GM10248 (cell line): ENCODE results near the gene CLN5.

ENCODE experiments used
- CTCF ChIA-PET: fragments of 300-600 bp; sonication (Branson Sonifier 250); formaldehyde crosslinking; extraction: SDS; loops from one replicate; lab custom pipeline; 2021; ENCODE audit warnings: antibody characterized with exemption; lab: Yijun Ruan, JAX
- POLR2A ChIA-PET: fragments of 350-650 bp; sonication (Branson Sonifier 250); formaldehyde crosslinking; extraction: SDS; loops from one replicate; lab custom pipeline; 2020; ENCODE audit warnings: antibody characterized with exemption; lab: Yijun Ruan, JAX
- DNase-seq: peaks from one replicate; pipeline ENCODE4 v3.0.0; 2012; ENCODE audit errors: extremely low spot score
- TF ChIP-seq, protein P1 (sequence below): IDR thresholded peaks from 2 replicates; pipeline ENCODE4 v1.5.1; 2012; ENCODE audit warnings: mild to moderate bottlenecking, low read depth; ENCODE audit errors: extremely low read depth, missing control alignments, control extremely low read depth

Gene CLN5

DNA sequence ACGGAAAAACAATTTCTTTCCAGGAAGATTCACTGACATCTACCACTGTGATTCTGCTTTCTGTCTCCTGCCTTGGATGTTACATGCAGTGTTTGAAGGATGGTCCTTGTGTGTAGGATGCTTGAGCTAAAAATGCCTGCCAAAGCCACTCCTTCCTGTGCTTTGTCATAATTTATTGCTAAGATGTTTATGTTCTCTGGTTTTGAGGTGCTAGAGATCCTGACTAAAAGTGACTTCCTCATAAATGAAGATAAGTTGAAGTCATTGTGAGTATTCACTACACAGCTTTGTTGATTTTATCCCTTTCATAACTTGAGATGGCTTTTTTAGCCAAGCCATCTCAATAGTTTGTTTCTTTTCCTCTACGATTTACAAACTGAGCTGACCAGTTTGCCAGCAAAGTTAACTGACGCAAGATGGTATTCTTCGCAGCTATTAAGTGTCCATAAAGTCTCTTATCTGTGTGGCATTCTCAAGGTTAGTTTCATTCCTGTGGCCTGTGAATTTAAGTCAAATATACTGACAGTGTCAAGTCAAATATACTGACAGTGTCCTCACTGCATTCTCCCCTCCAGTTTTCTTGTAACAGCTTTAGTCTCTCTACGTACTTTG lies 50.8 kb downstream of the CLN5 start:
- CTCF ChIA-PET = interaction anchor here (0.9 to 3.6 kb wide), 8 partner anchors 10 to 436 kb away, joined by 3 to 15 read pairs (median 4); no protein-coding TSS in a partner anchor
- DNase-seq = no peak
- POLR2A ChIA-PET = interaction anchor here (0.6 kb wide), 1 partner anchor 10 kb away, joined by 4 read pairs; no protein-coding TSS in a partner anchor
- TF ChIP-seq, protein P1, sequence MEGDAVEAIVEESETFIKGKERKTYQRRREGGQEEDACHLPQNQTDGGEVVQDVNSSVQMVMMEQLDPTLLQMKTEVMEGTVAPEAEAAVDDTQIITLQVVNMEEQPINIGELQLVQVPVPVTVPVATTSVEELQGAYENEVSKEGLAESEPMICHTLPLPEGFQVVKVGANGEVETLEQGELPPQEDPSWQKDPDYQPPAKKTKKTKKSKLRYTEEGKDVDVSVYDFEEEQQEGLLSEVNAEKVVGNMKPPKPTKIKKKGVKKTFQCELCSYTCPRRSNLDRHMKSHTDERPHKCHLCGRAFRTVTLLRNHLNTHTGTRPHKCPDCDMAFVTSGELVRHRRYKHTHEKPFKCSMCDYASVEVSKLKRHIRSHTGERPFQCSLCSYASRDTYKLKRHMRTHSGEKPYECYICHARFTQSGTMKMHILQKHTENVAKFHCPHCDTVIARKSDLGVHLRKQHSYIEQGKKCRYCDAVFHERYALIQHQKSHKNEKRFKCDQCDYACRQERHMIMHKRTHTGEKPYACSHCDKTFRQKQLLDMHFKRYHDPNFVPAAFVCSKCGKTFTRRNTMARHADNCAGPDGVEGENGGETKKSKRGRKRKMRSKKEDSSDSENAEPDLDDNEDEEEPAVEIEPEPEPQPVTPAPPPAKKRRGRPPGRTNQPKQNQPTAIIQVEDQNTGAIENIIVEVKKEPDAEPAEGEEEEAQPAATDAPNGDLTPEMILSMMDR = no peak

DNA sequence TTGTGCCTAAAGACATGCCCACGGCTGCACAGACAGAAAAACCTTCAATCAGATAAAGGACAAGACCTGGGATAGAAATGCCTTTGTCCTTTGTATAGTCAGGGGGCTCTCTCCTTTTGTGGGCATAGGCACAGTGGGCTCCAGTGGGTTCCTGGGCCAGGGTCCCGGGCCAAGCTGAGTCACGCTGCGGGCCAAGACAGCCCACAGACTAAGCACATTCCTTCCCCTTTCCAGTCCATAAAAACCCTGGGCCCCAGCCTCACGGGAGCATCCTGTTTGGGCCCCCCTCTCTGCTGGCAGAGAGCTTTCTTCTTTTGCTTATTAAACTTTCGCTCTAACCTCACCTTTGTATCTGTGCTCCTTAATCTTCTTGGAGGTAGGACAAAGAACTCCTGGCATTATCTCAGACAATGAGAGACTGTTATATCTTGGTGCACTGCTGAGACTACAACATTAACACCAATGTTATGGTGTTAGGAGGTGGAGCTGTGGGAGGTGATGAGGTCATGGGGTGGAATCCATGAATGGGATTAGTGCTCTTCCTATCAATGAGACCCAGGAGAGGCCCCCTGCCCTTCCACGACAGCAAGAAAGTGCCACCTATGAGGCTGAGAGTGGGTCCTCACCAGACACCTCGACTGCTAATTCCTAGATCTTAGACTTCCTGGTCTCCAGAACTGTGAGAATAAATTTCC lies 55.9 kb downstream of the CLN5 start:
- ChIA-PET CTCF (interaction anchor here (0.9 kb wide), 2 partner anchors 10 to 84 kb away, joined by 3 read pairs; no protein-coding TSS in a partner anchor), POLR2A (no interaction called here)
- TF ChIP-seq, protein P1 = no peak
- no peak for DNase-seq

DNA sequence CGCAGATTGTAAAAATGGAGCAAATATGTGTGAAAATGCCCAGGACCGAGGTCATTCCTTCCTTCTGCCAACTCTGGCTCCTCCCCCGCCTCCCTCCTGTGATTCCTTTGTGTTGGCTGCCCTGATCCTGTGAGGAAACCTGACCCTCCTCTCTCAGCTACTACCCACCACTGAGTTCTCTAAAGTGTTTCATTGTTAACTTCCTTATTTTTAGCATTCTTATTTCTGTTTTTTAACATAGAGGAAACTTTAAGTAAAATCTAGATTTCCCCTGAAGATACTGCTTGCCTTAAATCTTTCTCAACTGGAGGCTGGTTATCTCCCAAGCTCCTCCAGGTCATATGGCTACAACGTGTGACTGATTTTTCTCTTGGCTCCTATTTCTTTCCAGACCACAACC lies 56.8 kb downstream of the CLN5 start:
- CTCF ChIA-PET = interaction anchor here (0.9 to 1.4 kb wide), 3 partner anchors 11 to 84 kb away, joined by 3 read pairs; no protein-coding TSS in a partner anchor
- TF ChIP-seq, protein P1 = no peak
- no peak for DNase-seq
- POLR2A ChIA-PET = no interaction called here

DNA sequence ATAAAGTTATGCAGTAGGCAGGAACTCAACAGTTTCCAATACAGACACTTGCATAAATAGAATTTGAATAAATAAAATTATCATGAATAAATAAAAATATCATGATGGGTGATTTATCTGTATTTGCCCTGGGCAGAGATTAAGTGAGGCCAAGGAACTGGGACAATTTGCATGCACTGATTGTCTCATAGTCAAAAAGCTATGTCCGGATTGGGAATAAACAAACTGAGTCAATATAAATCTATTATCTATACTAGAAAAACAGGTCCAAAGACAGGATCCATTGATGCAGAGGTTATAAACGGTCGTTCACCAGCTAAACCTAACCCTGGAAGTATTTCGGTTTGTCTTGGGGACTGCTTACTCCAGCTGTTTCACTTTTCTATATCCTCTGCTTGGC lies 61.3 kb downstream of the CLN5 start:
- TF ChIP-seq, protein P1 = no peak
- CTCF ChIA-PET = interaction anchor here (1.3 to 3.3 kb wide), 4 partner anchors 11 to 135 kb away, joined by 3 to 15 read pairs (median 4); no protein-coding TSS in a partner anchor
- POLR2A ChIA-PET = no interaction called here
- DNase-seq = no peak
